Bone marrow (tissue), 2 donors: Measurements from ENCODE around the gene ASXL3.

Experiments
- DNase-seq, 2 donors: peaks; one replicate each; lab custom pipeline; 2025; lab: John Stamatoyannopoulos, UW

The ASXL3 gene

GRCh38 chr18:33577685-33578517 is at the start of gene ASXL3:
TSS of gene ASXL3 (plus strand) at chr18:33578219. CDS start at chr18:33578632, 413 bp downstream.
- no peak for DNase-seq

- no peak for DNase-seq
Measured at GRCh38 chr18:33532978-33533377, 45.0 kb upstream of the ASXL3 start.

GRCh38 chr18:33536904-33537303 is 41.1 kb upstream of the ASXL3 start:
- no peak for DNase-seq

- DNase-seq: no peak
Measured at GRCh38 chr18:33538418-33539042, 39.5 kb upstream of the ASXL3 start.

GRCh38 chr18:33540392-33540791 is 37.6 kb upstream of the ASXL3 start:
- DNase-seq: no peak

- no peak for DNase-seq
Measured at GRCh38 chr18:33541316-33541715, 36.7 kb upstream of the ASXL3 start.

GRCh38 chr18:33556846-33557245 is 21.2 kb upstream of the ASXL3 start:
- DNase-seq: no peak

GRCh38 chr18:33557706-33558105 is 20.3 kb upstream of the ASXL3 start:
- DNase-seq: no peak

GRCh38 chr18:33558529-33558928 is 19.5 kb upstream of the ASXL3 start:
- no peak for DNase-seq

- no peak for DNase-seq
Measured at GRCh38 chr18:33560686-33561370, 17.2 kb upstream of the ASXL3 start.

GRCh38 chr18:33562741-33563140 is 15.3 kb upstream of the ASXL3 start:
- DNase-seq: no peak

- no peak for DNase-seq
Measured at GRCh38 chr18:33567705-33568104, 10.3 kb upstream of the ASXL3 start.

GRCh38 chr18:33571998-33572787 is 5.8 kb upstream of the ASXL3 start:
- DNase-seq: no peak

- DNase-seq: no peak
Measured at GRCh38 chr18:33573193-33573592, 4.8 kb upstream of the ASXL3 start.

GRCh38 chr18:33575451-33575850 is 2.6 kb upstream of the ASXL3 start:
- no peak for DNase-seq

GRCh38 chr18:33576999-33577646 is 896 bp upstream of the ASXL3 start:
- no peak for DNase-seq

- no peak for DNase-seq
Measured at GRCh38 chr18:33578518-33579348, 714 bp downstream of the ASXL3 start.

GRCh38 chr18:33579349-33580215 is 1.6 kb downstream of the ASXL3 start:
- no peak for DNase-seq

- no peak for DNase-seq
Measured at GRCh38 chr18:33580546-33580945, 2.5 kb downstream of the ASXL3 start.

GRCh38 chr18:33581856-33582255 is 3.8 kb downstream of the ASXL3 start:
- no peak for DNase-seq
